Neural progenitor cell (in vitro differentiated cells): Measurements from ENCODE around the gene DRC3. TPM values are rescaled to one million over a fixed set of nuclear protein-coding genes. Genes with fewer than 3 reads are reported as not detected.
"Not testable (repeated sequence)": the region's sequence is repeated elsewhere in the genome, so short reads cannot be mapped to it uniquely, and the experiment has no call there.

Source experiments
- DNase-seq: peaks from one replicate; pipeline ENCODE4 v3.0.0-alpha.2; 2016; ENCODE audit warnings: low spot score
- H2AFZ ChIP-seq: fragments of 200-600 bp; sonication (generic); replicated peaks from 2 replicates; pipeline ENCODE4 v1.6.1; 2016; ENCODE audit warnings: antibody characterized with exemption
- H3F3A ChIP-seq: fragments of 200-600 bp; sonication (generic); 2 replicates; pipeline ENCODE4 v1.6.1; 2016; ENCODE audit warnings: antibody characterized with exemption, low read depth
- H3K27ac ChIP-seq: fragments of 200-600 bp; sonication (generic); 2 replicates; pipeline ENCODE4 v1.5.1; 2016; ENCODE audit warnings: mild to moderate bottlenecking
- H3K27me3 ChIP-seq: fragments of 200-600 bp; sonication (generic); 2 replicates; pipeline ENCODE4 v1.6.1; 2016; ENCODE audit warnings: mild to moderate bottlenecking, moderate library complexity
- H3K36me3 ChIP-seq: fragments of 200-600 bp; sonication (generic); 2 replicates; pipeline ENCODE4 v1.5.1; 2016
- H3K4me1 ChIP-seq: fragments of 200-600 bp; sonication (generic); 2 replicates; pipeline ENCODE4 v1.6.1; 2016; ENCODE audit warnings: mixed run types
- H3K4me2 ChIP-seq: fragments of 200-600 bp; sonication (generic); 2 replicates; pipeline ENCODE4 v1.6.1; 2016
- H3K4me3 ChIP-seq: fragments of 200-600 bp; sonication (generic); 2 replicates; pipeline ENCODE4 v1.5.1; 2016
- H3K79me2 ChIP-seq: fragments of 200-600 bp; sonication (generic); 2 replicates; pipeline ENCODE4 v1.6.1; 2016; ENCODE audit warnings: low read depth
- H3K9ac ChIP-seq: fragments of 200-600 bp; sonication (generic); 2 replicates; pipeline ENCODE4 v1.6.1; 2016
- H3K9me3 ChIP-seq: fragments of 200-600 bp; sonication (generic); 2 replicates; pipeline ENCODE4 v1.5.1; 2016; ENCODE audit warnings: low read depth
- H4K20me1 ChIP-seq: fragments of 200-600 bp; sonication (generic); 2 replicates; pipeline ENCODE4 v1.6.1; 2016; ENCODE audit warnings: low read depth
- H3K27ac Mint-ChIP-seq: 3 replicates; pipeline ENCODE4 v1.8.0; 2021; ENCODE audit warnings: mixed read lengths
- H3K27me3 Mint-ChIP-seq: 2 replicates; pipeline ENCODE4 v1.8.0; 2022; ENCODE audit warnings: low read depth, mild to moderate bottlenecking, inconsistent platforms, moderate library complexity, mixed read lengths; ENCODE audit not compliant: insufficient read depth
- H3K36me3 Mint-ChIP-seq: 3 replicates; pipeline ENCODE4 v1.8.0; 2021; ENCODE audit warnings: mixed read lengths
- H3K4me1 Mint-ChIP-seq: 3 replicates; pipeline ENCODE4 v1.8.0; 2021; ENCODE audit warnings: mixed read lengths
- H3K4me3 Mint-ChIP-seq: 3 replicates; pipeline ENCODE4 v1.8.0; 2021; ENCODE audit warnings: mild to moderate bottlenecking, moderate library complexity, mixed read lengths
- H3K9me3 Mint-ChIP-seq: 3 replicates; pipeline ENCODE4 v1.8.0; 2020; ENCODE audit warnings: mixed read lengths
- CTCF ChIP-seq: fragments of 200-600 bp; sonication (generic); IDR thresholded peaks from 2 replicates; pipeline ENCODE4 v1.5.1; 2017; ENCODE audit warnings: antibody characterized with exemption, mild to moderate bottlenecking
- EZH2 ChIP-seq: fragments of 200-600 bp; sonication (generic); IDR thresholded peaks from 2 replicates; pipeline ENCODE4 v1.6.1; 2017; ENCODE audit warnings: antibody characterized with exemption, mild to moderate bottlenecking, moderate library complexity
- EZH2phosphoT487 ChIP-seq: fragments of 200-600 bp; sonication (generic); IDR thresholded peaks from 2 replicates; pipeline ENCODE4 v1.6.1; 2017; ENCODE audit warnings: antibody characterized with exemption
- total RNA-seq: library from RNA; depleted of rRNA; stranded (reverse); fragments of >200 nt; gene quantifications from 2 replicates; pipeline ENCODE4 v1.2.3, GENCODE V29; 2015; ENCODE audit warnings: low replicate concordance

Gene DRC3
- total RNA-seq, 1 donor from 2014 or later = 0.07 TPM

GRCh38 chr17:17938388-17939107 lies 34.1 kb upstream of the DRC3 start:
- no peaks in the 10 kb centered on the region for H3K9me3 Mint-ChIP-seq
- no peaks in the 10 kb centered on the region for H4K20me1 ChIP-seq
- TF ChIP-seq EZH2 (no peak), CTCF (no peak), EZH2phosphoT487 (no peak)
- H3K4me1 Mint-ChIP-seq = peaks cover 77% of the 10 kb centered on the region
- no peak overlapping the region for H2AFZ ChIP-seq
- H3K36me3 Mint-ChIP-seq = no peaks in the 10 kb centered on the region
- H3K27me3 Mint-ChIP-seq = peaks cover 7% of the 10 kb centered on the region
- H3K9ac ChIP-seq = no peak overlapping the region
- DNase-seq = no peak
- no peak overlapping the region for H3K4me3 ChIP-seq
- peak overlapping the region; percentile 54 for H3K4me3 Mint-ChIP-seq
- no peaks in the 10 kb centered on the region for H3F3A ChIP-seq
- H3K79me2 ChIP-seq = no peaks in the 10 kb centered on the region
- H3K9me3 ChIP-seq = no peaks in the 10 kb centered on the region
- no peak overlapping the region for H3K4me2 ChIP-seq
- H3K27me3 ChIP-seq = no peaks in the 10 kb centered on the region
- H3K27ac Mint-ChIP-seq = peak overlapping the region; percentile 25
- no peak overlapping the region for H3K27ac ChIP-seq
- H3K36me3 ChIP-seq = no peaks in the 10 kb centered on the region
- H3K4me1 ChIP-seq = peaks cover 22% of the 10 kb centered on the region

GRCh38 chr17:17939941-17940340 lies 32.7 kb upstream of the DRC3 start:
- H2AFZ ChIP-seq, DNase-seq, H3K9ac ChIP-seq, H3K9me3 Mint-ChIP-seq, H3K36me3 Mint-ChIP-seq, H3K27ac ChIP-seq, H3K36me3 ChIP-seq, H3K27me3 ChIP-seq, H3K79me2 ChIP-seq, H4K20me1 ChIP-seq, H3K4me3 ChIP-seq, H3F3A ChIP-seq, H3K27me3 Mint-ChIP-seq, H3K4me3 Mint-ChIP-seq, H3K4me2 ChIP-seq, H3K9me3 ChIP-seq, H3K27ac Mint-ChIP-seq: not testable (repeated sequence)
- peaks cover 79% of the 10 kb centered on the region for H3K4me1 Mint-ChIP-seq
- H3K4me1 ChIP-seq = peaks cover 26% of the 10 kb centered on the region

GRCh38 chr17:17940441-17940911 lies 32.2 kb upstream of the DRC3 start:
- no peak overlapping the region for H3K4me2 ChIP-seq
- no peak for DNase-seq
- no peak overlapping the region for H3K27ac ChIP-seq
- TF ChIP-seq CTCF = no peak
- TF ChIP-seq EZH2phosphoT487 = no peak
- TF ChIP-seq EZH2 = no peak
- no peaks in the 10 kb centered on the region for H3K9me3 ChIP-seq
- no peaks in the 10 kb centered on the region for H3K79me2 ChIP-seq
- Mint-ChIP-seq H3K27me3 (peaks cover 7% of the 10 kb centered on the region), H3K4me3 (peak overlapping the region; percentile 40), H3K27ac (no peak overlapping the region), H3K4me1 (peaks cover 74% of the 10 kb centered on the region), H3K9me3 (no peaks in the 10 kb centered on the region), H3K36me3 (no peaks in the 10 kb centered on the region)
- H3K27me3 ChIP-seq = no peaks in the 10 kb centered on the region
- H3K36me3 ChIP-seq = no peaks in the 10 kb centered on the region
- H2AFZ ChIP-seq = no peak overlapping the region
- H3K4me1 ChIP-seq = peaks cover 26% of the 10 kb centered on the region
- no peak overlapping the region for H3K9ac ChIP-seq
- H4K20me1 ChIP-seq = no peaks in the 10 kb centered on the region
- H3K4me3 ChIP-seq = no peak overlapping the region
- H3F3A ChIP-seq = peaks cover 5% of the 10 kb centered on the region

GRCh38 chr17:17941015-17941414 lies 31.6 kb upstream of the DRC3 start:
- no peak for DNase-seq
- Histone ChIP-seq H2AFZ (no peak overlapping the region), H3K4me3 (no peak overlapping the region), H3K9ac (no peak overlapping the region), H3K79me2 (no peaks in the 10 kb centered on the region), H3K4me1 (peaks cover 26% of the 10 kb centered on the region), H3F3A (peaks cover 5% of the 10 kb centered on the region), H4K20me1 (no peaks in the 10 kb centered on the region), H3K9me3 (no peaks in the 10 kb centered on the region), H3K4me2 (no peak overlapping the region), H3K27me3 (no peaks in the 10 kb centered on the region), H3K36me3 (no peaks in the 10 kb centered on the region), H3K27ac (no peak overlapping the region)
- no peak overlapping the region for H3K4me3 Mint-ChIP-seq
- no peaks in the 10 kb centered on the region for H3K9me3 Mint-ChIP-seq
- TF ChIP-seq EZH2phosphoT487 (no peak), EZH2 (no peak), CTCF (no peak)
- H3K4me1 Mint-ChIP-seq = peaks cover 69% of the 10 kb centered on the region
- H3K36me3 Mint-ChIP-seq = no peaks in the 10 kb centered on the region
- H3K27ac Mint-ChIP-seq = no peak overlapping the region
- peaks cover 7% of the 10 kb centered on the region for H3K27me3 Mint-ChIP-seq
